KOPT-K1 (cell line): ENCODE measurements around the gene KIF16B.
"Not testable (repeated sequence)": the region's sequence is repeated elsewhere in the genome, so short reads cannot be mapped to it uniquely, and the experiment has no call there.

Experiments used
- H3K27ac ChIP-seq: fragments of 200-600 bp; sonication (generic); 2 replicates; pipeline ENCODE4 v1.5.1; 2016; ENCODE audit warnings: antibody characterized with exemption, mild to moderate bottlenecking, low read depth, low read length; ENCODE audit not compliant: poor library complexity, severe bottlenecking
- H3K36me3 ChIP-seq: fragments of 200-600 bp; sonication (generic); 2 replicates; pipeline ENCODE4 v1.5.1; 2017; ENCODE audit warnings: antibody characterized with exemption, mild to moderate bottlenecking, low read length, moderate library complexity; ENCODE audit not compliant: insufficient read depth
- H3K9me3 ChIP-seq: fragments of 200-600 bp; sonication (generic); 2 replicates; pipeline ENCODE4 v1.5.1; 2017; ENCODE audit warnings: antibody characterized with exemption, low read length, mild to moderate bottlenecking; ENCODE audit not compliant: insufficient read depth, poor library complexity, severe bottlenecking

KIF16B gene

GRCh38 chr20:16257021-16257420, 316.2 kb downstream of the KIF16B start:
- no peak overlapping the region for H3K27ac ChIP-seq

GRCh38 chr20:16246870-16247269, 326.4 kb downstream of the KIF16B start:
- Histone ChIP-seq H3K9me3 (no peaks in the 10 kb centered on the region), H3K27ac (no peak overlapping the region), H3K36me3 (no peaks in the 10 kb centered on the region)

More at GRCh38 chr20:16257021-16257420, 316.2 kb downstream of the KIF16B start:
- Histone ChIP-seq H3K36me3 (no peaks in the 10 kb centered on the region), H3K9me3 (no peaks in the 10 kb centered on the region)

GRCh38 chr20:16246291-16246690, 327.0 kb downstream of the KIF16B start:
- no peaks in the 10 kb centered on the region for H3K9me3 ChIP-seq
- no peak overlapping the region for H3K27ac ChIP-seq
- no peaks in the 10 kb centered on the region for H3K36me3 ChIP-seq

GRCh38 chr20:16245879-16246278, 327.4 kb downstream of the KIF16B start:
- no peaks in the 10 kb centered on the region for H3K36me3 ChIP-seq
- no peaks in the 10 kb centered on the region for H3K9me3 ChIP-seq
- no peak overlapping the region for H3K27ac ChIP-seq

GRCh38 chr20:16244892-16245291, 328.4 kb downstream of the KIF16B start:
- H3K9me3 ChIP-seq = peaks cover 8% of the 10 kb centered on the region
- no peaks in the 10 kb centered on the region for H3K36me3 ChIP-seq
- no peak overlapping the region for H3K27ac ChIP-seq

- Histone ChIP-seq H3K36me3 (no peaks in the 10 kb centered on the region), H3K9me3 (peaks cover 9% of the 10 kb centered on the region), H3K27ac (no peak overlapping the region)
Observed at GRCh38 chr20:16243470-16243869, 329.8 kb downstream of the KIF16B start.

GRCh38 chr20:16241911-16242310, 331.3 kb downstream of the KIF16B start:
- Histone ChIP-seq H3K27ac (no peak overlapping the region), H3K36me3 (no peaks in the 10 kb centered on the region), H3K9me3 (peaks cover 9% of the 10 kb centered on the region)

GRCh38 chr20:16240355-16240754, 332.9 kb downstream of the KIF16B start:
- Histone ChIP-seq H3K36me3 (no peaks in the 10 kb centered on the region), H3K9me3 (peaks cover 9% of the 10 kb centered on the region), H3K27ac (no peak overlapping the region)

GRCh38 chr20:16236589-16237241, 336.5 kb downstream of the KIF16B start:
- no peaks in the 10 kb centered on the region for H3K36me3 ChIP-seq
- no peak overlapping the region for H3K27ac ChIP-seq
- peaks cover 9% of the 10 kb centered on the region for H3K9me3 ChIP-seq

GRCh38 chr20:16230402-16230801, 342.8 kb downstream of the KIF16B start:
- Histone ChIP-seq H3K36me3 (no peaks in the 10 kb centered on the region), H3K9me3 (no peaks in the 10 kb centered on the region), H3K27ac (no peak overlapping the region)

GRCh38 chr20:16229813-16230212, 343.4 kb downstream of the KIF16B start:
- no peaks in the 10 kb centered on the region for H3K9me3 ChIP-seq
- no peaks in the 10 kb centered on the region for H3K36me3 ChIP-seq
- H3K27ac ChIP-seq = no peak overlapping the region

- no peaks in the 10 kb centered on the region for H3K9me3 ChIP-seq
- H3K36me3 ChIP-seq = no peaks in the 10 kb centered on the region
- H3K27ac ChIP-seq = no peak overlapping the region
Observed at GRCh38 chr20:16228722-16229121, 344.5 kb downstream of the KIF16B start.

GRCh38 chr20:16226961-16227360, 346.3 kb downstream of the KIF16B start:
- not testable (repeated sequence) for H3K36me3 ChIP-seq, H3K9me3 ChIP-seq, H3K27ac ChIP-seq

GRCh38 chr20:16224836-16225235, 348.4 kb downstream of the KIF16B start:
- no peaks in the 10 kb centered on the region for H3K9me3 ChIP-seq
- no peaks in the 10 kb centered on the region for H3K36me3 ChIP-seq
- H3K27ac ChIP-seq = no peak overlapping the region

- Histone ChIP-seq H3K9me3 (no peaks in the 10 kb centered on the region), H3K36me3 (no peaks in the 10 kb centered on the region), H3K27ac (no peak overlapping the region)
Observed at GRCh38 chr20:16222859-16223411, 350.3 kb downstream of the KIF16B start.
